Panc1 (cell line): ENCODE results near the gene CD320. TPM values are rescaled to one million over a fixed set of nuclear protein-coding genes. Genes with fewer than 3 reads are reported as not detected.

Source experiments
- ATAC-seq: fragments of 200-7000 bp; cut with Tn5 transposase; 2 replicates; pipeline ENCODE4 v1.9.1; 2020; ENCODE audit warnings: mild to moderate bottlenecking, moderate library complexity
- BruUV-seq: library from RNA; stranded (reverse); fragments of 400-500 nt; replicated peaks from 2 replicates; lab custom pipeline; 2021; lab: Mats Ljungman, UMichigan
- CTCF ChIA-PET: fragments of 300-600 bp; sonication (Branson Sonifier 250); formaldehyde crosslinking; loops from one replicate; lab custom pipeline; 2022; ENCODE audit warnings: antibody characterized with exemption; lab: Charles Lee
- POLR2A ChIA-PET: fragments of 300-600 bp; sonication (Branson Sonifier 250); formaldehyde crosslinking; loops from one replicate; lab custom pipeline; 2022; ENCODE audit warnings: antibody characterized with exemption; lab: Charles Lee
- DNase-seq: peaks from one replicate; pipeline ENCODE4 v3.0.0-alpha.2; 2010; ENCODE audit warnings: low read depth, low spot score
- H3K27ac ChIP-seq: 2 replicates; pipeline ENCODE4 v1.5.1; 2011; ENCODE audit warnings: mild to moderate bottlenecking, low read length, inconsistent platforms
- H3K27me3 ChIP-seq: fragments of 200-500 bp; sonication (Bioruptor generic); 2 replicates; pipeline ENCODE4 v1.6.0; 2014; ENCODE audit warnings: low read length, inconsistent platforms; ENCODE audit not compliant: control insufficient read depth, insufficient read depth
- H3K36me3 ChIP-seq: fragments of 200-500 bp; sonication (Bioruptor generic); 2 replicates; pipeline ENCODE4 v1.5.1; 2014; ENCODE audit warnings: inconsistent platforms, mild to moderate bottlenecking, low read length, moderate library complexity; ENCODE audit not compliant: control insufficient read depth, insufficient read depth
- H3K4me1 ChIP-seq: 2 replicates; pipeline ENCODE4 v1.5.1; 2011; ENCODE audit warnings: inconsistent platforms, mild to moderate bottlenecking, low read length, moderate library complexity; ENCODE audit not compliant: control insufficient read depth, insufficient read depth
- H3K4me3 ChIP-seq, 2 experiments: 2 replicates each; pipeline ENCODE4 v1.5.1; 2011 to 2012; ENCODE audit warnings: low read depth in 2 of 2, low read length in 2 of 2, mild to moderate bottlenecking in 2 of 2, inconsistent platforms in 1 of 2, moderate library complexity in 1 of 2
- H3K9me3 ChIP-seq: fragments of 200-500 bp; sonication (Bioruptor generic); 2 replicates; pipeline ENCODE4 v1.5.1; 2014; ENCODE audit warnings: low read depth, mild to moderate bottlenecking, inconsistent platforms, low read length, moderate library complexity; ENCODE audit not compliant: control insufficient read depth, insufficient read depth
- POLR2AphosphoS5 ChIP-seq: IDR thresholded peaks from 2 replicates; pipeline ENCODE4 v1.6.1; 2012; ENCODE audit warnings: mild to moderate bottlenecking, low read depth, low read length, moderate library complexity
- SIN3A ChIP-seq: IDR thresholded peaks from 2 replicates; pipeline ENCODE4 v1.6.1; 2012; ENCODE audit warnings: low read depth, mild to moderate bottlenecking, low read length, moderate library complexity, borderline replicate concordance; ENCODE audit not compliant: insufficient read depth
- TCF7L2 ChIP-seq: IDR thresholded peaks from 2 replicates; pipeline ENCODE4 v1.6.1; 2011; ENCODE audit warnings: mild to moderate bottlenecking, low read depth, low read length, inconsistent platforms
- in situ Hi-C: cut with HindIII; loops from 2 replicates; pipeline ENCODE4 v1.10.0; 2016; ENCODE audit warnings: low sequenced_read_pairs, low pct_unique_long_range_greater_than_20kb
- intact Hi-C: fragments of 100-400 bp; cut with micrococcal nuclease; formaldehyde crosslinking; loops from one replicate; pipeline ENCODE4 v1.10.0; 2022; ENCODE audit not compliant: unreplicated experiment
- total RNA-seq: library from RNA; stranded (reverse); gene quantifications from one replicate; pipeline ENCODE4 v1.2.1, GENCODE V29; 2021; ENCODE audit not compliant: unreplicated experiment
- TF ChIP-seq, protein P1 (sequence below): fragments of 450-650 bp; IDR thresholded peaks from 2 replicates; pipeline ENCODE4 v1.5.1; 2017; ENCODE audit warnings: mild to moderate bottlenecking
- TF ChIP-seq, protein P2 (sequence below), 2 experiments: IDR thresholded peaks; 2 replicates each; pipeline ENCODE4 v1.6.1; 2011 to 2012; ENCODE audit warnings: low read depth in 2 of 2, control low read depth in 1 of 2, low read length in 1 of 2, mild to moderate bottlenecking in 1 of 2, moderate library complexity in 1 of 2; ENCODE audit not compliant: insufficient read depth in 1 of 2

Gene CD320
- total RNA-seq, 1 experiment from 2014 or later: 120 TPM

DNA sequence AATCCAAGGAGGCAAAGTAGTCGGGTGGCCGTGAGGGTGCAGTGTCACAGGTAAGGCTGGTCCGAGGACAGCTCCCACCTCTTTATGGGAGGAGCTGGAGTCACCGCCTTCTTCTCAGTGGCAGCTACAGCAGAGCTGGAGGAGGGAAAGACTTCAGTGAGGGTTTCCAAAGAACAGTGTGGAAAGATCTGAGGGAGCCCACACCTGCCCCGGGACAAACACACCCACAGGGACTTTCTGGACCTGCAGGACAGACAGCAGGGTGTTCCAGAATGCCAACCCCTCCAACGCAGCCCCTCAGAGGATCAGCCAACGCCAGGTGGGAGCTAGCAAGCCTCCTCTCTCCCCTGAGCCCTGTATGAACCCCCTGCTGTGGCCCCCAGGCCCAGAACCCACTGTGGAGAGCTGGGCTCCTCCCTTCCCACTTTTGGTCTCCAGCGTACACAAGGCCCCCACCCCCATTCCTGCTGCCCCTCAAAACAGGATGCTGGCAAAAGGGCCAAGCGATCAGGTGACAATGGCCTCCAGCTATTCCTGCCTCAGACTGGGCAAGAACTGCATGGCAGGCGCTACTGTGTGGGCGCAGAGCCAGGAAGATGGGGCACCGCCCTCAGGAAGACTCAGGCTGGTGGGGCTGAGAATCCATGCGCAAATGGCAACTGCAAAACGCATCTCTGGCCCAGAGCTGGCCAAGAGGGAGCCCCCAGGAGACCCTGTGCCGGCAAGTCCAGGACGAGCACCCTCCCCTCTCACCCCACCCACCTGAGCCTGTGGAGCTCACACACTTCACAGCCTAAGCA is 3.5 kb upstream of the CD320 start:
- ATAC-seq (no peak), DNase-seq (no peak)
- Histone ChIP-seq H3K4me3 (no peak overlapping the region), H3K27me3 (no peaks in the 10 kb centered on the region), H3K36me3 (no peaks in the 10 kb centered on the region; the same call in 1 of the 2 replicates), H3K27ac (no peak overlapping the region), H3K9me3 (no peaks in the 10 kb centered on the region), H3K4me1 (peaks cover 6% of the 10 kb centered on the region)
- ChIA-PET POLR2A (no interaction called here), CTCF (no interaction called here)
- BruUV-seq: no TSS peak
- TF ChIP-seq SIN3A: no peak
- no peak for TF ChIP-seq POLR2AphosphoS5
- TF ChIP-seq, protein P1, sequence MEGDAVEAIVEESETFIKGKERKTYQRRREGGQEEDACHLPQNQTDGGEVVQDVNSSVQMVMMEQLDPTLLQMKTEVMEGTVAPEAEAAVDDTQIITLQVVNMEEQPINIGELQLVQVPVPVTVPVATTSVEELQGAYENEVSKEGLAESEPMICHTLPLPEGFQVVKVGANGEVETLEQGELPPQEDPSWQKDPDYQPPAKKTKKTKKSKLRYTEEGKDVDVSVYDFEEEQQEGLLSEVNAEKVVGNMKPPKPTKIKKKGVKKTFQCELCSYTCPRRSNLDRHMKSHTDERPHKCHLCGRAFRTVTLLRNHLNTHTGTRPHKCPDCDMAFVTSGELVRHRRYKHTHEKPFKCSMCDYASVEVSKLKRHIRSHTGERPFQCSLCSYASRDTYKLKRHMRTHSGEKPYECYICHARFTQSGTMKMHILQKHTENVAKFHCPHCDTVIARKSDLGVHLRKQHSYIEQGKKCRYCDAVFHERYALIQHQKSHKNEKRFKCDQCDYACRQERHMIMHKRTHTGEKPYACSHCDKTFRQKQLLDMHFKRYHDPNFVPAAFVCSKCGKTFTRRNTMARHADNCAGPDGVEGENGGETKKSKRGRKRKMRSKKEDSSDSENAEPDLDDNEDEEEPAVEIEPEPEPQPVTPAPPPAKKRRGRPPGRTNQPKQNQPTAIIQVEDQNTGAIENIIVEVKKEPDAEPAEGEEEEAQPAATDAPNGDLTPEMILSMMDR: no peak
- TF ChIP-seq TCF7L2: no peak
- TF ChIP-seq, protein P2, sequence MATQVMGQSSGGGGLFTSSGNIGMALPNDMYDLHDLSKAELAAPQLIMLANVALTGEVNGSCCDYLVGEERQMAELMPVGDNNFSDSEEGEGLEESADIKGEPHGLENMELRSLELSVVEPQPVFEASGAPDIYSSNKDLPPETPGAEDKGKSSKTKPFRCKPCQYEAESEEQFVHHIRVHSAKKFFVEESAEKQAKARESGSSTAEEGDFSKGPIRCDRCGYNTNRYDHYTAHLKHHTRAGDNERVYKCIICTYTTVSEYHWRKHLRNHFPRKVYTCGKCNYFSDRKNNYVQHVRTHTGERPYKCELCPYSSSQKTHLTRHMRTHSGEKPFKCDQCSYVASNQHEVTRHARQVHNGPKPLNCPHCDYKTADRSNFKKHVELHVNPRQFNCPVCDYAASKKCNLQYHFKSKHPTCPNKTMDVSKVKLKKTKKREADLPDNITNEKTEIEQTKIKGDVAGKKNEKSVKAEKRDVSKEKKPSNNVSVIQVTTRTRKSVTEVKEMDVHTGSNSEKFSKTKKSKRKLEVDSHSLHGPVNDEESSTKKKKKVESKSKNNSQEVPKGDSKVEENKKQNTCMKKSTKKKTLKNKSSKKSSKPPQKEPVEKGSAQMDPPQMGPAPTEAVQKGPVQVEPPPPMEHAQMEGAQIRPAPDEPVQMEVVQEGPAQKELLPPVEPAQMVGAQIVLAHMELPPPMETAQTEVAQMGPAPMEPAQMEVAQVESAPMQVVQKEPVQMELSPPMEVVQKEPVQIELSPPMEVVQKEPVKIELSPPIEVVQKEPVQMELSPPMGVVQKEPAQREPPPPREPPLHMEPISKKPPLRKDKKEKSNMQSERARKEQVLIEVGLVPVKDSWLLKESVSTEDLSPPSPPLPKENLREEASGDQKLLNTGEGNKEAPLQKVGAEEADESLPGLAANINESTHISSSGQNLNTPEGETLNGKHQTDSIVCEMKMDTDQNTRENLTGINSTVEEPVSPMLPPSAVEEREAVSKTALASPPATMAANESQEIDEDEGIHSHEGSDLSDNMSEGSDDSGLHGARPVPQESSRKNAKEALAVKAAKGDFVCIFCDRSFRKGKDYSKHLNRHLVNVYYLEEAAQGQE (IDR thresholded peaks at IDR 0.05; ENCODE audit: insufficient read depth in 1 of 2, low read depth in 2 of 2, low read length in 1 of 2): no peak
- intact Hi-C loops: no loop called here
- in situ Hi-C loops: no loop called here

DNA sequence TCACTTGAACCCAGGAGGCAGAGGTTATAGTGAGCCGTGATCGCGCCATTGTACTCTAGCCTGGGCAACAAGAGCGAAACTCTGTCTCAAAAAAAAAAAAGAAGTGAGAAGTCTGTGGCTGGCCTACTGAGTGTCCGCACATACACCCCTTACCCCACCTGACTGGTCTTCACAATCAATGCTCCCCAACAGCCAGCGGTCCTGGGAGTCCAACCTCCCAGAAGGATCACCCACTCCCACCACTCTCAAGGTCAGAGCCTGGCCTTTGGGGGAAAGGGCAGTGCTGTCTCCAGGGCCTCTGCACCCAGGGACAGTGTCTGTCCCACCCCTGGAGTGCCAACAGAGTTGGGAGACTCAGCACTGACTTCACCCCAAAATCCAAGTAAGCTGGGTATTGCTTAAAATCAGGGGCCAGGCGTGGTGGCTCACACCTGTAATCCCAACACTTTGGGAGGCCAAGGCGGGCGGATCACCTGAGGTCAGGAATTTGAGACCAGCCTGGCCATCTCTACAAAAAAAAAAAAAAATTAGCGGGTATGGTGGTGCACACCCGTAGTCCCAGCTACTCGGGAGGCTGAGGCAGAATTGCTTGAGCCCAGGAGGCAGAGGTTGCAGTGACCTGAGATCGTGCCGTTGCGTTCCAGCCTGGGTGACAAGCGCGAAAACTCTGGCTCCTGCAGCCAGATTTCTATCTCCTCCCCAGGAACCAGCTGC is 2.3 kb upstream of the CD320 start:
- Histone ChIP-seq H3K9me3 (no peaks in the 10 kb centered on the region), H3K27me3 (no peaks in the 10 kb centered on the region), H3K4me1 (peaks cover 11% of the 10 kb centered on the region), H3K27ac (no peak overlapping the region), H3K36me3 (no peaks in the 10 kb centered on the region; the same call in 1 of the 2 replicates), H3K4me3 (no peak overlapping the region)
- ChIA-PET POLR2A (no interaction called here), CTCF (no interaction called here)
- in situ Hi-C loops: no loop called here
- BruUV-seq: no TSS peak
- intact Hi-C loops: no loop called here
- DNase-seq (no peak), ATAC-seq (no peak)
- TF ChIP-seq, protein P1: no peak
- TF ChIP-seq SIN3A (no peak), POLR2AphosphoS5 (no peak)
